Vagina (tissue), 2 donors: ENCODE data around the gene SDE2. TPM values are rescaled to one million over a fixed set of nuclear protein-coding genes. Genes with fewer than 3 reads are reported as not detected.
"Not testable (repeated sequence)": the region's sequence is repeated elsewhere in the genome, so short reads cannot be mapped to it uniquely, and the experiment has no call there.

Experiments
- DNase-seq, 2 donors: peaks; one replicate each; pipeline ENCODE4 v3.0.0-alpha.2; 2017; ENCODE audit errors: extremely low spot score in 2 of 2
- H3K27ac ChIP-seq: fragments of 200-600 bp; sonication (generic); one replicate; pipeline ENCODE4 v1.5.1; 2019
- H3K27me3 ChIP-seq: fragments of 200-600 bp; sonication (generic); one replicate; pipeline ENCODE4 v1.5.1; 2019
- H3K36me3 ChIP-seq, 2 donors: fragments of 200-600 bp; sonication (generic); one replicate each; pipeline ENCODE4 v1.5.1; 2017 to 2019
- H3K4me1 ChIP-seq: fragments of 200-600 bp; sonication (generic); one replicate; pipeline ENCODE4 v1.5.1; 2019
- H3K4me3 ChIP-seq, 2 donors: fragments of 200-600 bp; sonication (generic); 1 replicate in 1 of 2; 2 replicates in 1 of 2; pipeline ENCODE4 v1.5.1; 2016 to 2019
- H3K9me3 ChIP-seq: fragments of 200-600 bp; sonication (generic); one replicate; pipeline ENCODE4 v1.5.1; 2019
- POLR2A ChIP-seq, 2 donors: fragments of 450-650 bp; IDR thresholded peaks; one replicate each; pipeline ENCODE4 v1.6.1; 2017; ENCODE audit warnings: antibody characterized with exemption in 2 of 2, mild to moderate bottlenecking in 2 of 2, moderate library complexity in 2 of 2
- POLR2AphosphoS5 ChIP-seq, 2 donors: sonication (generic); formaldehyde crosslinking; IDR thresholded peaks; one replicate each; pipeline ENCODE4 v1.9.0; 2017; ENCODE audit warnings: antibody characterized with exemption in 2 of 2, mild to moderate bottlenecking in 2 of 2, low read depth in 1 of 2; ENCODE audit not compliant: insufficient read depth in 1 of 2
- intact Hi-C: fragments of 100-400 bp; cut with DNase I; formaldehyde crosslinking; loops from one replicate; pipeline ENCODE4 v1.15.1; 2023
- total RNA-seq: library from RNA; depleted of rRNA; stranded (reverse); fragments of >200 nt; gene quantifications from one replicate; pipeline ENCODE4 v1.2.3, GENCODE V29; 2016
- TF ChIP-seq, protein P1 (sequence below), 3 experiments: fragments of 450-650 bp in 2 of 3; fragments of 200-600 bp in 1 of 3; sonication (generic) in 1 of 3; IDR thresholded peaks; one replicate each; pipeline ENCODE4 v1.5.1; 2017 to 2019; ENCODE audit warnings: antibody characterized with exemption in 3 of 3, mild to moderate bottlenecking in 2 of 3, moderate library complexity in 2 of 3

SDE2 gene
- total RNA-seq, 1 donor from 2014 or later: 14.7 TPM

DNA sequence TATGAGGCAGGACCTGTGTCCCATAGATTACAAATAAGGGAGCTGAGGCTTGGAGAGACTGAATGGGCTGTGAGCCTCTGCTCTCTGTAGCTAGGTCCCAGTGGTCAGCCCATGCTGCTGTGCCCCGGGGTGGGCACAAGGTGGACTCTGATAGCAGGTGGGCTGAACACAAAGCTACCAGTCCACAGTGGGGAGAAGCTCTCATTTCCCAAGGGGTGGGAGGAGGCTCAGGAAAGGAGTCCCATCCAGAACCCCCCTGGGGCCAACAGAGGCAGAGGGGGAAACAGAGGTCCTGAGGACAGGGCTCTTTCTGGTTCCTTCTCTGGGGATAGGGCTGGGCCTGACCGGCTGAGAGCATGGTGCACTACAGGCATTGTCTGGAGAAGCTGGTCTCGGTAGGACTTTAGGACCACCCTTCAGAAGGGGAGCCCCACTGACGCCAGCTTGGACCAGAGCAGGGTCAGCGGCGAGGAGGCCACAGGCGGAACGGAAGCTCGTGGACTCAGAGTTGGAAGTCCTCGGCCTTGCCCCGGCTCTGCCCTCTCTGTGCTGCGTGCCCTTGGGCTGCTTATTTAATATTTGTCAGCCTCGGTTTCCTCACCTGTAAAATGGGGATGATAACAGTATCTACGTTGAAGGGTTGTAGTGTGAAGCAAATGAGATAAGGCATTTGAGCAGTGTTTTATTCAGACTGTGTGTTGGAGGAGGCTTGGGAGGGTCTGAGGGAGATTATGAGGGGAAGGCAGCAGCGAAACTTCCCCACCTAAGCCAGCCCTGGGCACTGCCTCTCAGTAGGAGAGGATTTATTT, 26.6 kb downstream of the SDE2 start:
- H3K9me3 ChIP-seq: no peaks in the 10 kb centered on the region
- no peak for DNase-seq
- H3K27ac ChIP-seq: no peak overlapping the region
- no peaks in the 10 kb centered on the region for H3K27me3 ChIP-seq
- no peaks in the 10 kb centered on the region for H3K4me1 ChIP-seq
- H3K4me3 ChIP-seq: no peak overlapping the region
- intact Hi-C loops: loop anchor here (10.0 kb wide), 3 partner anchors 58 to 198 kb away; partner anchors contain the start of gene SRP9
- no peaks in the 10 kb centered on the region for H3K36me3 ChIP-seq
- TF ChIP-seq POLR2AphosphoS5 (IDR thresholded peaks at IDR 0.05; ENCODE audit: insufficient read depth in 1 of 2, low read depth in 1 of 2): no peak
- no peak for TF ChIP-seq POLR2A (IDR thresholded peaks at IDR 0.05)
- TF ChIP-seq, protein P1, sequence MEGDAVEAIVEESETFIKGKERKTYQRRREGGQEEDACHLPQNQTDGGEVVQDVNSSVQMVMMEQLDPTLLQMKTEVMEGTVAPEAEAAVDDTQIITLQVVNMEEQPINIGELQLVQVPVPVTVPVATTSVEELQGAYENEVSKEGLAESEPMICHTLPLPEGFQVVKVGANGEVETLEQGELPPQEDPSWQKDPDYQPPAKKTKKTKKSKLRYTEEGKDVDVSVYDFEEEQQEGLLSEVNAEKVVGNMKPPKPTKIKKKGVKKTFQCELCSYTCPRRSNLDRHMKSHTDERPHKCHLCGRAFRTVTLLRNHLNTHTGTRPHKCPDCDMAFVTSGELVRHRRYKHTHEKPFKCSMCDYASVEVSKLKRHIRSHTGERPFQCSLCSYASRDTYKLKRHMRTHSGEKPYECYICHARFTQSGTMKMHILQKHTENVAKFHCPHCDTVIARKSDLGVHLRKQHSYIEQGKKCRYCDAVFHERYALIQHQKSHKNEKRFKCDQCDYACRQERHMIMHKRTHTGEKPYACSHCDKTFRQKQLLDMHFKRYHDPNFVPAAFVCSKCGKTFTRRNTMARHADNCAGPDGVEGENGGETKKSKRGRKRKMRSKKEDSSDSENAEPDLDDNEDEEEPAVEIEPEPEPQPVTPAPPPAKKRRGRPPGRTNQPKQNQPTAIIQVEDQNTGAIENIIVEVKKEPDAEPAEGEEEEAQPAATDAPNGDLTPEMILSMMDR (IDR thresholded peaks at IDR 0.05): no peak

DNA sequence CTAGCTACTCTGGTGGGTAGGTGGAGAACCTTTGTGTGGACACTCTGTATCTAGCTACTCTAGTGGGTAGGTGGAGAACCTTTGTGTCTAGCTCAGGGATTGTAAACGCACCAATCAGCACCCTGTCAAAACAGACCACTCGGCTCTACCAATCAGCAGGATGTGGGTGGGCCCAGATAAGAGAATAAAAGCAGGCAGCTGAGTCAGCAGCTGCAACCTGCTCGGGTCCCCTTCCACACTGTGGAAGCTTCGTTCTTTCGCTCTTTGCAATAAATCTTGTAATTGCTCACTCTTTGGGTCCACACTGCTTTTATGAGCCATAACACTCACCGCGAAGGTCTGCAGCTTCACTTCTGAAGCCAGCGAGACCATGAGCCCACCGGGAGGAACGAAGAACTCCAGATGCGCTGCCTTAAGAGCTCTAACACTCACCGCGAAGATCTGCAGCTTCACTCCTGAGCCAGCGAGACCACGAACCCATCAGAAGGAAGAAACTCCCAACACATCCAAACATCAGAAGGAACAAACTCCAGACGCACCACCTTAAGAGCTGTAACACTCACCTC, 28.5 kb downstream of the SDE2 start:
- intact Hi-C loops: loop anchor here (10.0 kb wide), 3 partner anchors 56 to 196 kb away; partner anchors contain the start of gene SRP9

DNA sequence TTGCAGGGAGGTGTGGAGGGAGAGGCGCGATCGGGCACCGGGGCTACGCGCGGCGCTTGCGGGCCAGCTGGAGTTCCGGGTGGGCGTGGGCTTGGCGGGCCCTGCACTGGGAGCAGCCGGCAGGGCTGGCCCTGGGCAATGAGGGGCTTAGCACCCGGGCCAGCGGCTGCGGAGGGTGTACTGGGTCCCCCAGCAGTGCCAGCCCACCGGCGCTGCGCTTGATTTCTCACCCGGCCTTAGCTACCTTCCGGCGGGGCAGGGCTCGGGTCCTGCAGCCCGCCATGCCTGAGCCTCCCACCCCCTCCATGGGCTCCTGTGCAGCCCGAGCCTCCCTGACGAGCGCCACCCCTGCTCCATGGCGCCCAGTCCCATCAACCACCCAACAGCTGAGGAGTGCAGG, 29.4 kb downstream of the SDE2 start:
- H3K4me1 ChIP-seq, H3K9me3 ChIP-seq, DNase-seq, H3K27me3 ChIP-seq, H3K36me3 ChIP-seq, H3K27ac ChIP-seq, H3K4me3 ChIP-seq: not testable (repeated sequence)
- intact Hi-C loops: loop anchor here (10.0 kb wide), 3 partner anchors 55 to 195 kb away; partner anchors contain the start of gene SRP9

More for the DNA sequence above, 28.5 kb downstream of the SDE2 start:
- H3K9me3 ChIP-seq, H3K27me3 ChIP-seq, H3K4me1 ChIP-seq, H3K27ac ChIP-seq, DNase-seq, H3K36me3 ChIP-seq, H3K4me3 ChIP-seq: not testable (repeated sequence)

DNA sequence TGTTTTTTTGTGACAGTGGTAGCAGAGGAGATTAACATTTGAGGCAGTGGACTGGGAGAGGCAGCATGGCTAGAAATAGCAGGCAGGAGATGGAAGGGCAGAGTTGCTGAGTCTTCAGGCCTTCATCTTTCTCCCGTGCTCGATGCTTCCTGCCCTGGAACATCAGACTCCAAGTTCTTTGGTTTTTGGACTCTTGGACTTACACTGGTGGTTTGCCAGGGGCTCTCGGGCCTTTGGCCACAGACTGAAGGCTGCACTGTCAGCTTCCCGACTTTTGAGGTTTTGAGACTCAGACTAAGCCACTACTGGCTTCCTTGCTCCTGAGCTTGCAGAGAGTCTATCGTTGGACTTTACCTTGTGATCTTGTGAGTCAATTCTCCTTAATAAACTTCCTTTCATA, 33.9 kb downstream of the SDE2 start:
- TF ChIP-seq, protein P1 (IDR thresholded peaks at IDR 0.05): no peak
- TF ChIP-seq POLR2A (IDR thresholded peaks at IDR 0.05) (no peak), POLR2AphosphoS5 (IDR thresholded peaks at IDR 0.05; ENCODE audit: insufficient read depth in 1 of 2, low read depth in 1 of 2) (no peak)
- Histone ChIP-seq H3K4me3 (no peak overlapping the region), H3K27me3 (no peaks in the 10 kb centered on the region), H3K9me3 (no peaks in the 10 kb centered on the region), H3K27ac (no peak overlapping the region), H3K4me1 (peaks cover 6% of the 10 kb centered on the region), H3K36me3 (no peaks in the 10 kb centered on the region)
- intact Hi-C loops: no loop called here
- DNase-seq: no peak

DNA sequence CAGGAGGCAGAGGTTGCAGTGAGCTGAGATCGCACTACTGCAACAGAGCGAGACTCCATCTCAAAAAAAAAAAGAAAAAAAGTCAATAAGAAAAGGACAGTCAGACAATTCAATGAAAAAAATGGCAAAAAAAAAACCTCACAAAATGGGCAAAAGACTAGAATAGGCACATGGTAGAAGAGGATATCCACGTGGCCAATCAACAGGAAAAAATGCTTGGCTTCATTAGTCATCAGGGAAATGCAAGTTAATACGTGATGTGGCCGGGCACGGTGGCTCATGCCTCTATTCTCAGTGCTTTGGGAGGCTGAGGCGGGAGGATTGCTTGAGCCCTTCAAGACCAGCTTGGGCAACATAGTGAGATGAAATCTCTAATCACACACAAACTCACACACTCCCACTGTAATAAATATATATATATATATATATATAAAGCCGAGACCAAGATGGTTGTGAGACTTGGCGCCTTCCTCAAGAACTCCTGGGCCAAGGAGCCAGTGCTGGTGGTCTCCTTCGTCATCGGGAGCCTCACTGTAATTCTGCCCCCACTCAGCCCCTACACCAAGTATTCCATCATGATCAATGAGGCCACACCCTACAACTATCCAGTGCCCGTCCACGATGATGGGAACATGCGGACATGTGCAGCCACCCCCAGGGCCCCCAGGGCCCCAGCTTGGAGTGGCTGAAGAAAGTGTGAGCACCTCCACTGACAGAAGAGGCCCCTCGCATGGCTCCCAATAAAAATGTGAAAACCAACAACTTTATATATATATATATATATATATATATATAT, 35.2 kb downstream of the SDE2 start:
- intact Hi-C loops: no loop called here
- Histone ChIP-seq H3K4me3 (no peak overlapping the region), H3K27me3 (no peaks in the 10 kb centered on the region), H3K4me1 (peaks cover 6% of the 10 kb centered on the region), H3K9me3 (no peaks in the 10 kb centered on the region), H3K27ac (no peak overlapping the region), H3K36me3 (no peaks in the 10 kb centered on the region)
- TF ChIP-seq, protein P1 (IDR thresholded peaks at IDR 0.05): no peak
- TF ChIP-seq POLR2A (IDR thresholded peaks at IDR 0.05) (no peak), POLR2AphosphoS5 (IDR thresholded peaks at IDR 0.05; ENCODE audit: insufficient read depth in 1 of 2, low read depth in 1 of 2) (no peak)
- no peak for DNase-seq
